GM10248 (cell line): Measurements from ENCODE around the gene SPATA16.
"Not testable (repeated sequence)": the region's sequence is repeated elsewhere in the genome, so short reads cannot be mapped to it uniquely, and the experiment has no call there.

Source experiments
- CTCF ChIA-PET: fragments of 300-600 bp; sonication (Branson Sonifier 250); formaldehyde crosslinking; extraction: SDS; loops from one replicate; lab custom pipeline; 2021; ENCODE audit warnings: antibody characterized with exemption; lab: Yijun Ruan, JAX
- POLR2A ChIA-PET: fragments of 350-650 bp; sonication (Branson Sonifier 250); formaldehyde crosslinking; extraction: SDS; loops from one replicate; lab custom pipeline; 2020; ENCODE audit warnings: antibody characterized with exemption; lab: Yijun Ruan, JAX
- DNase-seq: peaks from one replicate; pipeline ENCODE4 v3.0.0; 2012; ENCODE audit errors: extremely low spot score
- TF ChIP-seq, protein P1 (sequence below): IDR thresholded peaks from 2 replicates; pipeline ENCODE4 v1.5.1; 2012; ENCODE audit warnings: mild to moderate bottlenecking, low read depth; ENCODE audit errors: extremely low read depth, missing control alignments, control extremely low read depth

SPATA16 gene

DNA sequence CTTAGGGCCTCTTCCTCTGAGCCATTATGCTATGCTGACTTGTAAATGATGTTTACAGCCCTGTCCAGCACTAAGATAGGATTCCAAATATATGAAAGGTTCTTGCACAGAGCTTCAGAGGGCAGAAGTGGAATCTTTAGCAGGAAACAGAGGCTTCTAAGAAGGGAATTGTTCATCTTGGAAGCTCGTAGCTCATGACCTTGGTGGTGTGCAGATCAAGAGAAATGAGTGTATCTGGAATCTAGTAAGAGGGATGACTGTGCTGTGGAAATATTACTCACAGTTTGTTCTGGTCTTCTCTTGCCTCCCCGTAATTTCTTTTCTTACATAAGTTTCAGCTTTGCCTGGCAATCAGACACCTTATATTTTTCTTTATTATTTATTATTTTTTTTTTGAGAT lies 175.8 kb downstream of the SPATA16 start:
- TF ChIP-seq, protein P1, sequence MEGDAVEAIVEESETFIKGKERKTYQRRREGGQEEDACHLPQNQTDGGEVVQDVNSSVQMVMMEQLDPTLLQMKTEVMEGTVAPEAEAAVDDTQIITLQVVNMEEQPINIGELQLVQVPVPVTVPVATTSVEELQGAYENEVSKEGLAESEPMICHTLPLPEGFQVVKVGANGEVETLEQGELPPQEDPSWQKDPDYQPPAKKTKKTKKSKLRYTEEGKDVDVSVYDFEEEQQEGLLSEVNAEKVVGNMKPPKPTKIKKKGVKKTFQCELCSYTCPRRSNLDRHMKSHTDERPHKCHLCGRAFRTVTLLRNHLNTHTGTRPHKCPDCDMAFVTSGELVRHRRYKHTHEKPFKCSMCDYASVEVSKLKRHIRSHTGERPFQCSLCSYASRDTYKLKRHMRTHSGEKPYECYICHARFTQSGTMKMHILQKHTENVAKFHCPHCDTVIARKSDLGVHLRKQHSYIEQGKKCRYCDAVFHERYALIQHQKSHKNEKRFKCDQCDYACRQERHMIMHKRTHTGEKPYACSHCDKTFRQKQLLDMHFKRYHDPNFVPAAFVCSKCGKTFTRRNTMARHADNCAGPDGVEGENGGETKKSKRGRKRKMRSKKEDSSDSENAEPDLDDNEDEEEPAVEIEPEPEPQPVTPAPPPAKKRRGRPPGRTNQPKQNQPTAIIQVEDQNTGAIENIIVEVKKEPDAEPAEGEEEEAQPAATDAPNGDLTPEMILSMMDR: no peak
- CTCF ChIA-PET: interaction anchor here (1.0 to 1.7 kb wide), 2 partner anchors 9 to 13 kb away, joined by 3 read pairs; no protein-coding TSS in a partner anchor
- POLR2A ChIA-PET: no interaction called here
- DNase-seq: no peak

DNA sequence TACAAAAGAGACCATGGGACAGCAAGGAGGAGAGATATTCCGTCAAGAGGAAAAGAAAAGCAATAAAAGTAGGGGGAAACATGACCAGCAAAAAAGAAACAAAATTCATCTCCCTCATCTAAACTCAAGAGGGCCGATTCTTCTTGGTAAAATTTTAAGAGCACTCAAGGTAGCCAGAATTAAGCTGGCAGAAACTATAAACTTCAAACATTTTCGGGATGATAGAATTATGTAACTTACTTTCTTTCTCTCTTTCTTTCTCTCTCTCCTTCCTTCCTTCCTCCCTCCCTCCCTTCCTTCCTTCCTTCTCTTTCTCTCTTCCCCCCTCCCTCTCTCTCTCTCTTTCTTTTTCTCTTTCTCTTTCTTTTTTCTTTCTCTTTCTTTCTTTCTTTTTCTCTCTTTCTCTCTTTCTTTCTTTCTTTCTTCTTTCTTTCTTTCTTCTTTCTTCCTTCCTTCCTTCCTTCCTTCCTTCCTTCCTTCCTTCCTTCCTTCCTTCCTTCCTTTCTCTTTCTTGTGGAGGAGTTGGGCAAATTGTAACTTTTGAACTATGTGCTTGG lies 180.3 kb downstream of the SPATA16 start:
- POLR2A ChIA-PET, DNase-seq, CTCF ChIA-PET: not testable (repeated sequence)

DNA sequence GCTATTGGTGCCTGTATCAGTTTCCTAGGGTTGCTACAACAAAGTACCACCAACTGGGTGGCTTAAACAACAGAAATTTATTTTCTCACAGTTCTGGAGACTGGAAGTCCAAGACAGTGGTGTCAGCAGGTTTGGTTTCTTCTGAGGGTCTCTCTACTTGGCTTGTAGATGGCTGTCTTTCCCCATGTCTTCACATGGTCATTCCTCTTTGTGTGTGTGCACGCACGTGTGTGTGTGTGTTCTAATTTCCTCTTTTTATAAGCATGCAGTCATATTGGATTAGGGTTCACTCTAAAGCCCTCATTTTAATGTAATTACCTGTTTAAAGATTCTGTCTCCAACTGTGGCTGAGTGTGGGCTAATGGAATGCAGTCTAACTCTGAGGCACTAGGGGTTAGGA lies 182.5 kb downstream of the SPATA16 start:
- ChIA-PET POLR2A (no interaction called here), CTCF (interaction anchor here (1.0 kb wide), 1 partner anchor 9 kb away, joined by 3 read pairs; no protein-coding TSS in a partner anchor)
- no peak for DNase-seq
- TF ChIP-seq, protein P1: no peak

DNA sequence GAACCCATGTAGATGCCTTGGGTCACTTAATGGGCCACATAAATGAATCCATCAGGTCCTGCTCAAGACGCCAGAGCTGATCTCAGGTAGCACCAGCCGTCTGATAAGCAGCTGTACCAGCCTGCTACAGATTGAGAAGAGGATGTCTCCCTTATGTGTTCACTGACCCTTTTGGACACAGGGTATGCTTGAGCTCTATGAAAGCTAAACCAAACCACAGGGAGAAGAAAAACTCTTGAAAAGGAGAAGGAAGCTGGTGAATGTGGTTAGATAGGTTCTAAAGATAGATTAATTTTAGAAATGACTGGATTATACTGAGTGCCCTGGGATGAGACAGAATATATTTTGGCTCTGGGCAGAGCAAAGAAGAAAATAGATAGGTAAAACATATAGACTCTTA lies 187.5 kb downstream of the SPATA16 start:
- CTCF ChIA-PET: interaction anchor here (1.5 to 2.1 kb wide), 2 partner anchors 9 to 38 kb away, joined by 3 to 7 read pairs; no protein-coding TSS in a partner anchor
- POLR2A ChIA-PET: no interaction called here
- TF ChIP-seq, protein P1: no peak
- DNase-seq: no peak

DNA sequence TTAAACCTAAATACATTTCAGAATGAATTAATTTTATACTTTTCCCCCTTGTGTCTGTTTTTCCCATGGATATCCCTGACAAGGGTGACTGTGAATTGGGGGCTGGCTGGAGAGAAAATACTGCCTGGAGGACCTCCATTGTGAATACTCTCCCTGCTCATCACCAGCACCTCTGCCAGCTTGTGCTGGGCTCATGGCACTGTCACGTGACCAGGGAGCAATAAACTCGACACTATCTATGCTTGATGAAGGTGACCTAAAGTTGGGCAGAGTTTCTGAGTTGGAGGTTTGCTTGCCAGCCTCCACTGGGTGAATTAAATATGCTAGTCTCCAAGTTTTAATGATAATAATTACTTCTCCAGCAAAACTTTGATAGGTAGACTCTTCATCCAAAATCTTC lies 189.5 kb downstream of the SPATA16 start:
- POLR2A ChIA-PET: no interaction called here
- CTCF ChIA-PET: interaction anchor here (1.1 to 1.3 kb wide), 2 partner anchors 13 to 21 kb away, joined by 3 read pairs; no protein-coding TSS in a partner anchor
- TF ChIP-seq, protein P1: no peak
- no peak for DNase-seq

DNA sequence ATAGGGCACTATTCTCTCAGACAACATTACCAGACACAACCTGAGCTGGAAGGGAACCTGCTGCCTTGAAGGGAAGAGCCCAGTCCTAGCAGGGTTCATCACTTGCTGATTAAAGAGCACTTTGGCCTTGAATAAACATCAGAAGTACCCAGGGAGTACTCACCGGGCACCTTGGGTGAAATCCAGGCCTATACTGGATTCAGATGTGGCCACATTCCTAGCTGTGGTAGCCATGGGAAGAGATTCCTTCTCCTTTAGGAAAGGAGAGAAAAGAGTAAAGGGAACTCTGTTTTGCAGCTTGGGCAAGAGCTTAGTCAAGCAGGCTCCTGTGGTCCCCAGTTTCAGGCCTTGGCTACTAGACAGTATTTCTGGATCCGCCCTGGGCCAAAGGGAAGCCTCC lies 195.0 kb downstream of the SPATA16 start:
- CTCF ChIA-PET: interaction anchor here (1.7 kb wide), 1 partner anchor 11 kb away, joined by 5 read pairs; no protein-coding TSS in a partner anchor
- DNase-seq: no peak
- TF ChIP-seq, protein P1: no peak
- POLR2A ChIA-PET: no interaction called here

DNA sequence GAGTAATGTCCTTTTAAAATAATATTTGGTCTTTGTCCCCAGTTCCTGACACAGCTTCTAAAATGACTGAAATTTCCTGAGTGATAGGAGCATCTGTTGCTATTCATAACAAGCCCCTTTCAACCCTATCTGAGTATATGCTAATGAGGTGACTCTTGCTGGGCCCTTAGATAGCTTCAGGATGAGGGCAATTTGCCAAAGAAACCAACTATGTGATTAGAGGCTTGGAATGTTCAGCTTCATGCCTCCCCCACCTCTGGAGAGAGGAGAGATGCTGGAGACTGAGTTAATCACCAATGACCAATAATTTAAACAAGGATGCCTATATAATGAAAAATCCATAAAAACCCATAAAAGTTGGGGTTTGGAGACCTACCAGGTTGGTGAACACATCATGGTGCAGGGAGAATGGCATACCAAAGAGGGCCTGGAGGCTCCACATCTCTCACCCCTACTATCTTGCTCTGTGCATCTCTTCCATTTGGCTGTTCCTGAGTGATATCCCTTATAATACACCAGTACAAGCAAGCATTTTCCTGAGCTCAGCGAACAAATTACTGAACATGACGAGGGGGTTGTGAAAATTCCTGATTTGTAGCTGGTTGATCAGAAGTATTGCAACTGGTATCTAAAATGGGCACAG lies 201.3 kb downstream of the SPATA16 start:
- TF ChIP-seq, protein P1: no peak
- no peak for DNase-seq
- ChIA-PET CTCF (interaction anchor here (1.5 kb wide), 1 partner anchor 18 kb away, joined by 3 read pairs; no protein-coding TSS in a partner anchor), POLR2A (no interaction called here)
